IPS DF 19.7 (cell line): ENCODE measurements around the gene ESRRA.

Experiments used
- DNase-seq: peaks from one replicate; pipeline ENCODE4 v3.0.0-alpha.2; 2013; ENCODE audit warnings: low read depth, low spot score

Gene ESRRA

DNA sequence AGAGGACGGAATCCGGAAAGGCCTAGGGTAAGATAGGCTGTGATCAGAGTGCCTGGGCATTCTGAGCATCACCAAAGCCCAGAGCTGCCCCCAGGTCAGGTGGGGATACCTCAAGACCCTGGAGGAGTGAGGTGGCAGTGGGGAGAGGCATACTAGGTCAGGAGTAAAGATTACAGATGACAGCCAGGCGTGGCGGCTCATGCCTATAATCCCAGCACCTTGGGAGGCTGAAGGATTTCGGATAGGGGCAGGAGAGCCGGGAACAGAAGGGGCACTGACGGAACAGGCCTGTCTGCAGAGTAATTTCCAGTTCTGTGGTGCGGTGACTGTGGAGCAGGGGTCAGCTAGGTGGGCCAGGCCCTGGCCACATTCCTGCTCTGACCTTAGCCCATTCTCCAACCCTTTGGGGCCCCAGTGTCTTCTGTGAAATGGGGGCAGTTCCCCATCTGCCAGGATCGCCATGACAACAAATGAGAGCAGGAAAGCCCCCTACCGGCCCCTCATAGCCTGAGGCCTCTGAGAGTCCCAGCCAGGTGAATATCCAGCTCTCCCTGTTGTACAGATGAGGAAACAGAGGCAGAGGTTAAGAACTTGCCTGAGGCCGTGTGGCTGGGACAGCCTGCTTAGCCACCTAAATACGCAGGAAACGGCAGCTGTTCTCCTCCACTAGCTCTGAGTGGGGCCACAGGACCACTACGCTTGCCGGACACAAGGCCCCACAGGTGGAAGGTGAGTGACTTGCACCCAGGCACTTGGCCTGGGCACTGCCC is 30.1 kb upstream of the ESRRA start:
- no peak for DNase-seq

DNA sequence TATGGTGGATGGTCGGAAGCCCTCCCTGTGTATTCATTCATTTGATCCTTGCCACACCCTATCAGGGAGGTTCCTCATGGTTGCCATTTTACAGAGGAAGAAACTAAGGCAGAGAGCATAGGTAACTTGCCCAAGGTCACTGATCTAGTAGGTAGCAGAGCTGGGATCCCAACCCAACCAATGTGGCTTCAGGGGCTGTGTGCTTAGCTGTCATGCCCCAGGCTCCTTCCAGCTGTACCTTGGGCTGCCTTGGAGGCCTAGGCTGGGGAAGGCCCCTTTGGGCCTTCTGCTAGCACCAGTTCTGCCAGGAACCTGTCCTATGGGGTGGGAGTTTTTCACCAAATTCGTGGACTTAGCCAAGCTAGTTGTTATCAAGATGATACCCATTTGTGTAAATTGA is 29.5 kb upstream of the ESRRA start:
- no peak for DNase-seq

DNA sequence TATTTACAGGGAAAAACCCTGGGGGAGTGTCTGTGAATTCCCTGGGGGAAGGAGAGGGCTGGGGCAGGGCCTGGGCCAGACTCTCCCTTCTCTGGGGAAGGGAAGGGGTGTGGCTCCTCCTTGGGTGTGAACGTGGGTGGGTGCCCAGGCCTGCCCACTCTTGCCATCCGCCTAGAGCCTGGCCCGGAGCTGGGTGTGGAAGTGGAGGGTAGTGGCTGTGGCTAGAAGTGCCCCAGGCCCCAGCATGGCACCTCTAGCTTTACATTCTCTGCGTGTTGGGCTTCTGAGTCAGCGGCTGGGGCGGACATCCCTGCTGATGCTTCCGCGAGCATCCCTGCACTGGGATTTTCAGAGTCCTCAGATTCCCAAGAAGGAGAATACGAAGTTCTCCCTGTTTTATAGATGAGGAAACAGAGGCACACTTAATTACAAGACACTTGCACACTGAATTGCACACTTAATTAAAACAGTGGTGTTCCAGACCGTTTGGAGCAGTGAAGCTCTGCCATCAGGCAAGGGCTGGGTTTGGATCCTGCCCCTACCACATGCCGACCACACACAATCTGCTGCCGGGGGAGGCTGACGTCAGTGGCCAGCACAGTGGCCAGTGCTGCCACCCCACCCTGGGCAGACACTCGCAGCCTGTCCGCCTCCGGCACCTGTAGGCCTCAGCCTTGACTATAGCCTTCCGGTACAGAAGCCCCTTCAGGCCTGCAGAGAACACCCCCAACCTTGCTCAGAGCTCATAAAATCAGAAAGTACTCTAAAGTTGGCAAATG is 28.5 kb upstream of the ESRRA start:
- DNase-seq: no peak

DNA sequence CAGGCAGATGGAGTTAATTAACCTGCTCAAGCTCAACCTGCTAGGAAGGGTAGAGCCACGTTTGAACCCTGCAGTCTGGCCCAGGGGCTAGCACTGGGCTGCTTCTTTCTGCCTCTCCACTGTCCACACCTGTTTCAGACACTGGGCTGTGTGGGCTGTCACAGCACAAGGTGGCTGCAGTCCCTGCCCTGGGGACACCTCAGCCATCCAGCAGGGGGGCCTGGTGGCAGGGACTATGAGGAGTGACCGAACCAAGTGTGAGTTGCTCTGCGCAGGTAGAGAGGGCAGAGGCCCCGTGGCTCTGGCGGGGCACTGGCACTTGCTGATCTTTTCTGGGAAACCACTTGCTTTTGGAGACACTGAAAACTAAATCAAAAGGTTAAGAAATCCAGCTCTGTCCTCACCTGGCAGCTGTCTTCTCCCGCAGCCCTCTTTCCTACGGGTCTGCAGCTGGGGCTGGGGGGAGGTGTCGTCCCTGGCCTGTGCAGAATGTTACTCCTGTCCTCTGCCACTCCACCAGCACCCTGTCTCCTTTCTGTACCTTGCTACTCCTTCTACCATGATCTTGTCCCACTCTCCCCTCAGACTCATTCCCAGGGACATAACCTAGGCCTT is 26.6 kb upstream of the ESRRA start:
- DNase-seq: no peak

DNA sequence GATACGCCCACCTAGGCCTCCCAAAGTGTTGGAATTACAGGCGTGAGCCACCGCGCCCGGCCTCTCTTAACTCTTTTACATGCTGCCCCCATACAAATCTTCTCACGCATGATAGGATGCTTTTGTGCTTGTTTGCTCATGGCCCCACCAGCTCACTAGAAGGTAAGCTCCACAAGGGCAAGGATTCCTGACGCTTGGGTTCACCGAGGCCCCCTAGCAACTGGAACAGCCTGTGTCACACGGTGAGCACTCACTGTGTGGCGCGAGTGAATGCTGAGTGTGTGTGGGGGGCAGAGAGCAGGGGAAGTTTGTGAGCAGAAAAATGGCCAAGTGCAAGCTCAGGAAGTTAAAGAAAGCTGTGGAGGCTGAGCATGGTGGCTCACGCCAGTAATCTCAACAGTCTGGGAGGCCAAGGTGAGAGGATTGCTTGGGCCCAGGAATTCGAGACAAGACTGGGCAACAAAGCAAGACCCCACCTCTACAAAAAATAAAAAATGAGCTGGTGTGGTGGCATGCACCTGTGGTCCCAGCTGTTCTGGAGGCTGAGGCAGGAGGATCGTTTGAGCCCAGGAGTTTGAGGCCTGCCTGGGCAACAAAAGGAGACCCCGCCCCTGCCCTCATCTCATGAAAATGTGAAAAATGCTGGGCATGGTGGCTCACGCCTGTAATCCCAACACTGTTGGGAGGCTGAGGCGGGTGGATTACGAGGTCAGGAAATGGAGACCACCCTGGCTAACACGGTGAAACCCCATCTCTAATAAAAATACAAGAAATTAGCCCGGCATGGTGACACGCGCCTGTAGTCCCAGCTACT is 23.2 kb upstream of the ESRRA start:
- no peak for DNase-seq

DNA sequence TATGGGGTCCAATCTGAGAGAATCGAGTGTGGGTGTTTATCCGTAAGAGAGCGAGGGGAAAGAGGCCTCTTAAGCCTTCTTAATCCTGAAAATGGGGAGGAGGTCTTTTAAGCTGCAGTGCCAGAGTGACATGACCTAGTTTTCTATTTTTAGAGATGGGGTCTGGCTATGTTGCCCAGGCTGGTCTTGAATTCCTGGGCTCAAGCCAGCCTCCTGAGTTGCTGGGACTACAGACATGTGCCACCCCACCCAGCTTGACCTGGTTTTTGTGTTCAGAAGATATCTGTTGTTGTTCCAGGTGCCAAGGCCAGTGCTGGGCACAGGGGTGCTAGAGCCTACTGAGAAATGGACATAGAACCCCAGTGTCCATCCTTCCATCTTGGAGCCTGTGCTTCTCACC is 22.2 kb upstream of the ESRRA start:
- no peak for DNase-seq

DNA sequence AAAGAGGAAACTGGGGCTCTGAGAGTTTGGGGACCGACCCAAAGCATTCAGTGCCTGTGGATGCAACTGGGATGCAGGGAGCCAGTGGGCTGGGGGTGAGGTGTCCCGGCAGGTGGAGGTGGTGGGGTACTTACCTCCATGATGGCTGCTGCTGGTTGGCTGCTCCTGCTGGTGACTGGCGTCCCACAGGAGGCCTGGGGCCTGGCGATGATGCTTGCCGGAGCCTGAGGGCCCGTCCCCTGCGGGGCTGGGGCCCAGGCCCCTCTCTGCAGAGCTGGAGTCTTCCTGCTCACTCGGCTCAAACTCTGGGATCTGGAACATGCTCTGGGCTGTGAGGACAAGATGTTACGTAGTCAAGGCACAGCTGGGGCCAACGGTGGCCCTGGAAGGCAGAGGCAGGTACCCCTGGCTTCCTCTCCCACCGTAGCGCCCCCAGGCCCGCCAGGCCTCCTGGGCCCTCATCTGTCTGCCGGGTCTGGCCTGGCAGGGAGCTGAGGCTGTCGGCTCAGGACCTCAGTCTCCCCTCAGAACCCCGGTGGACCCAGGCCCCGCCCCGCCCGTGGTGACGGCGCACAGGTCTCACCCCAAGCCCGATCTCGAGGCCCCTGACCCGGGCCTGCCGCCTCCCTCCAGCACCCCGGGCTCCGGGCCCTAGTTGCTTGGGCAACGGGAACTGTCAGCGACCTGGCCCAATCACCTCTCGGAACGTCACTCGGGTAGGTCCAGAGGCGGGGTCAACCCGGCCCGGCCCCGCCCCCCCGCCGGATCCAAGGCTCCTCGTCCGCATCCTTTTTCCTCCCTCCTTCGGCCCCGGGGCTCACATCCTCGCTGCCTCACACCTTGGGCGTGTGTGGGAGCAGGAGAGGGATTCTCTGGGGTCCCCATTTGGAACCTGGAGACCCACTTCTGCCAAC is 21.0 kb upstream of the ESRRA start, which contains the start of gene BAD:
TSS of gene BAD (minus strand) at position 618 of the 914 bp plus-strand sequence. CDS start at position 321, 297 bp downstream.
- no peak for DNase-seq

DNA sequence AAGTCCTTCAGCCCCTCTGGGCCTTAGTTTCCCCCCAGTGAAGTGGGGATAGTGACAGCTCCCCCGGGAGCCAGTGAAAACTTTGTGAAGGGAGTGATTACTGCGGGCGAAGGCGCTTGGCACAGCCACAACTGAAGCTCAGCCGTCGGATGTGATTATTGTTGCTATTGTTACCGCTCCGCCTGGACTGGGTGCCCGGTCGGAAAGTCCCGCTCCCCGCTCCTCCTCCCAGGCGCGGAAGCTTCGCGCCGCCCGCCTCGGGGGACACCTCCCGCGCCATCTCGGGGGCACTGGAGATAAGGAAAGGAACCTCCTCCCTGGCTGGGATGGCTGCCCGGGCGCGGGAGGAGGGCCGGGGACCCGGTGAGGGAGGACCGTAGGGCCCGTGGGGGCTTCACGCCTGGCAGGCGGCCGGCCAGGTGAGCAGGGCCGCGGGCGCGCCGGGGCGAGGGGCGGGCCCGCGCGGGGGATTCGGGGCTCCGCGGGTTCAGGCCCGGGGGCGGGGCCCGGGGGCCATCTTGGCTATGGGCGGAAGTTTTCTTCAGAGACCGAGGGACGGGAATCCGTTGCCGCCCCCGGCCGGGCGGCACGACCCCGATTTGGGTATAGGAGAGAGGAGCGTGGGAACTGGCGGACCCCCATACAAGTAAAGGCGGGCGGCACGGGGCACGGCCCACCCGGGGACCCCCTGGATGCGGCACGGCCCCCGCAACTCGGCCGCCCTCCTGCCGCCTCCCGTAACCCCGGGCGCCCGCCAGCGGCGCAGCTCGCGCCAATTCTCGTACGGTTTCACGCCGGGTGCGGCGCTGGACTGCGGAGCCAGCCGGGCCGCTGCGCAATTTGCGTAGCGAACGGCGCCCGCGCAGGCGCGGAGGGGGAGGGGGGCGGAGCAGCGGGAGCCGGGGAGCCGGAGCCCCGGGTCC is 20.1 kb upstream of the ESRRA start, which contains the start of gene GPR137:
TSS of gene GPR137 (plus strand) at position 887 of the 923 bp plus-strand sequence. CDS start 677 bp downstream, outside the sequence.
- DNase-seq: no peak

DNA sequence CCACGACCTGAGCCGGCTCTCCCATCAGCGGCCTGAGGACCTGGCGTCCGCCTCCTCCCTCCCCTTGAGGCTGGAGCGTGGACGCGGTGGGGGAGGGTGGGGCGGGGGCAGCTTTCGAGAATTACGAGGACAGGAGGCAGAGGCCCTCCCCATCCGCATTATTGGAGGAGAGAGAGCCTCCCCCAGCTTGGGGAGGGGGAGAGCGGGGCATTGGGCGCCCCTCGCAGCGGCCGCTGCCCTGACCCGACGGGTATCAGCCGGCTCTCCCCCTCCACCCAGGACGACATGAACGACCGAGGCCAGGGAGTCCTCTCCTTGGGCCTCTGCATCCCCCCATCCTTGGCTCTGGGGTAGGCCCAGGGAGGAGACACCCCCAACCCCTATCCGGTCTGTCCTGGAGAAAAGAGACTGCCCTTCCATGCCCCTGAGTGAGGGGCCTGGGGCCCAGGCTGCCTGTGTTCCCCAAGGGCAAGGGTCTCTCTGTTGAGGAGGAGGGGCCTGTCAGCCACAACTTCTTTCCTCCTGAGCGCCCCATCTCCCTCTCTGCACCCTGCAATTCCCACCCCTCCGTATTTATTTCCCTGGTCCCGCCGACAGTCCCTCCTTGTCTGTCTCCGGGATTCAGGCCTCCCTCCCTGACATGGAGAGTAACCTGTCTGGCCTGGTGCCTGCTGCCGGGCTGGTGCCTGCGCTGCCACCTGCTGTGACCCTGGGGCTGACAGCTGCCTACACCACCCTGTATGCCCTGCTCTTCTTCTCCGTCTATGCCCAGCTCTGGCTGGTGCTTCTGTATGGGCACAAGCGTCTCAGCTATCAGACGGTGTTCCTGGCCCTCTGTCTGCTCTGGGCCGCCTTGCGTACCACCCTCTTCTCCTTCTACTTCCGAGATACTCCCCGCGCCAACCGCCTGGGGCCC is 19.2 kb upstream of the ESRRA start:
- no peak for DNase-seq

DNA sequence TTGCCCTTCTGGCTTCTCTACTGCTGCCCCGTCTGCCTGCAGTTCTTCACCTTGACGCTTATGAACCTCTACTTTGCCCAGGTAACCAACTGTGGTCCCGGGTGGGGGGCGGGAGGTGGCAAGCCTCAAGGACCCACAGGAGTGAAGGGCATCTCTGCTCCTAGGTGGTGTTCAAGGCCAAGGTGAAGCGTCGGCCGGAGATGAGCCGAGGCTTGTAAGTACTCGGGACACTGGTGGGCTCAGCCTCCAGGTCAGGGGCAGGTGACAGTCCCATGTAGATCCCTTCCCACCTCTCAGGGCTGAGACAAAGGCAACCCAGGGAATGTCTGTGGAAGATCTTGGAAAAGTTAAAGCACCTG is 18.5 kb upstream of the ESRRA start:
- no peak for DNase-seq

DNA sequence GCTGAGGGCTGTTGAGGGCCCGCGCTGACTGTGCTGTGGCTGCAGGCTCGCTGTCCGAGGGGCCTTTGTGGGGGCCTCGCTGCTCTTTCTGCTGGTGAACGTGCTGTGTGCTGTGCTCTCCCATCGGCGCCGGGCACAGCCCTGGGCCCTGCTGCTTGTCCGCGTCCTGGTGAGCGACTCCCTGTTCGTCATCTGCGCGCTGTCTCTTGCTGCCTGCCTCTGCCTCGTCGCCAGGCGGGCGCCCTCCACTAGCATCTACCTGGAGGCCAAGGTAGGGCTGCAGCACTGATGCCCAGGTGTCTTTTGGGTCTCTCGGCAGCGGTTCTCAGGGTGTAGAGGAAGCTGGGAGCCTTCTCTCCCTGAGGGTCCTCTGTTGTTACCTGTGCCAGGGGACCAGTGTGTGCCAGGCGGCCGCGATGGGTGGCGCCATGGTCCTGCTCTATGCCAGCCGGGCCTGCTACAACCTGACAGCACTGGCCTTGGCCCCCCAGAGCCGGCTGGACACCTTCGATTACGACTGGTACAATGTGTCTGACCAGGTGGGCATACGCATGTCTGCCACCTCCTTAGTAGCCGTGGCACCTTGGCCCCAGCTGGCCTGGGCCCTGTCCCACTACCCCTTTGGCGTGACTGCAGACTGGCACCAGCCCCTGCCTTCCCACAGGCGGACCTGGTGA is 17.5 kb upstream of the ESRRA start:
- DNase-seq: no peak

DNA sequence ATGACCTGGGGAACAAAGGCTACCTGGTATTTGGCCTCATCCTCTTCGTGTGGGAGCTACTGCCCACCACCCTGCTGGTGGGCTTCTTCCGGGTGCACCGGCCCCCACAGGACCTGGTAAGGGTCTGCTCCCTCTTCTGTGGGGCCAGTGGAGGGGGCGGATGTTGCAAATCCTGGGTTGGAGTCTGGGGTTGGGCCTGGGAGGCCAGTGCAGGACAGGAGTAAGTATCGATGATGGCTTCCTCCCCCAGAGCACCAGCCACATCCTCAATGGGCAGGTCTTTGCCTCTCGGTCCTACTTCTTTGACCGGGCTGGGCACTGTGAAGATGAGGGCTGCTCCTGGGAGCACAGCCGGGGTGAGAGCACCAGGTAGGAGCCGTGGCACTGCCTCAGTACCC is 17.0 kb upstream of the ESRRA start:
- DNase-seq: no peak

DNA sequence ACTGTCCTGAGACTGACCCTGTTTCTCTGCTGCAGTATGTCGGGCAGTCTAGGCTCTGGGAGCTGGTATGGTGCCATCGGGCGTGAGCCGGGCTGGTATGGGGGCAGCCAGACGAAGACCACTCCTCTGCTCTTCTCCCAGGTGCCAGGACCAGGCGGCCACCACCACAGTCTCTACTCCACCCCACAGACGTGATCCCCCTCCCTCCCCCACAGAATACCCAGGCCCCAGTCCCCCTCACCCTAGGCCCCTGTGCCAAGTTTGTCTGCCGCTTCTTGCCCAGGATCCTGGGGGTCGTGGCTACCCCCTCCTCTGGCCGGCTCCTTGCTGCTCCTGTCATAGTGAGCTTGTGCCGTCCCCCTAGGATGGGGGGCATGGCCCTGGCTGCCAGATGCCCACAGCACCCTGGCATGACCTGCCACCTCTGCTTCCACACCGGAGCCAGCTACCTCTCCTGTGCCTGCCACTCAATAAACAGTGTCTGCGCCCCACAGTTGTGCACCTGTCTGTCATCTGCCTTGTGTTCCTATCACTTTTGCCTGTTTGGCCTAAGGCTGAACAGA is 16.2 kb upstream of the ESRRA start:
- no peak for DNase-seq

DNA sequence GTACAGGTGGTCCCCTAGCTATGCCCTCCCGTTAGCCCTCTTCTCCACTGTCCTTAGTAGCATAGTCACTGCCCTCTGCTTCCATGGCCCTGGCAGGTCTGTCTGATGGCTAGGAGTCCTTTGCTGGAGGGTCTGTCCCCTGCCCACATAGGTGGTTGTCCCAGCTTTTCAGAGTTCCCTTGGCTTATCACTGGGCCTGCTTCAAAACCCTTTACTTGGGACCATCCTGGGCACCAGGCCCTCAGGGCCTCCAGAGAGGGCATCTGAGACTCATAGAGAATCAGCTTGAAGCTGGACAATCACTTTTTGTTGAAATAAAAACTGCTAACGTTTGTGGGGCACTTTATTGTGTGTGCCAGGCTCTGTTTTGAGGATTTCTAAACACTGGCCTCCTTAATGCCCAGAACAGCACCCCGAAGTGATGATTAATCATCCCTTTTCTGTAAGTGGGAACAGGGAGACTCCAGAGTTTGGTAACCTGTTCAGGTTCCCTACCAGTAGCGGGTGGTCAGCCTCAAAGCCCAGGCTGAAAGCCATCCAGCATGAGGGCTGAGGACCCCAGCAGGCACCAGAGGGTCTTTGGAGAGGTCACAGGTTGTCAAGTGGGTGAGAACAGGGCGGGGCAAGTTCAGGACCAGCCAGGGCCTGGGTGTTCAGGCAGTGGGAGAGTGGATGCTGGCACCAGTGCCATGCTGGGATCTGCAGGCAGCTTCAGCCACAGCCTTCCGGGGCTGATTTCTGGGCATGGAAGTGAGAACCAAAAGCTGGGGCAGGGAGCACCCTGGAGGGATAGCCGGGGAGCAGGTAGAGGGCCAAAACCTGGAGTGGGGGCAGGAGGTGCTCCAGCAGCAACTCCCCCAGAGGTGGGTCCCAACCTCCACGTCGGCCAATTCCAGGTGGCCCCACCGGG is 14.7 kb upstream of the ESRRA start:
- no peak for DNase-seq

DNA sequence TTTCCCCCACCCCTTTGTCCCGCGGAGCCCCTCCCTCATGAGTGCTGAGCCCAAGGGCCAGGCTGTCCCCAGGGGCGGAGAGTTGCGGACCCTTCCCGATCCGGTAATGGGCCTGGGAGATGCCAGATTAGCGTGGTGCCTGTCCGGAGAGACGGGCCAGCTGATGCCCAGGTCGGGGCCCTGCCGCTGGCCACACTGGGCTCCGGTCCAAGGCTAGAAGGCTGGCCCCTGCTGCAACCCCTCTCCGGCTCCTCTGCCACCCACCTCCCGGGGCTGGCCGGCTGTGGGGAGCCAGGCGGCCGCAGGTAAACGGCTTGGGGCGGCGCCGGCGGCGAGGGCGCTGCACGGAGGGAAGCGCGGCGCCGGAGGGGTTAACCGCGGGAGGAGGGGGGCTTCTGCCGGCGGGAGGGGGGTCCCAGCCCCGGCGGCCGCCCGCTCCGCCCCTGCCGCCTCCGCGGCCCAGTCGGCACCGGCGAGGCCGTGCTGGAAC is 14.0 kb upstream of the ESRRA start, which contains the start of gene KCNK4:
TSS of gene KCNK4 (plus strand) at position 41 of the 490 bp plus-strand sequence. CDS start 1,717 bp downstream, outside the sequence.
- DNase-seq: no peak
